Stimulated activated CD8-positive, alpha-beta memory T cell treated with anti-CD3 and anti-CD28 coated beads, Interleukin-12 subunit alpha, Interleukin-12 subunit beta, amount 100 ng/mL, for 1 hour (primary cell): ENCODE data around the gene PRKAR1B.

Source experiments
- DNase-seq: peaks from one replicate; pipeline ENCODE4 v3.0.0-alpha.2; 2020; ENCODE audit warnings: low read depth

PRKAR1B gene

GRCh38 chr7:603152-603951, 123.7 kb downstream of the PRKAR1B start:
- DNase-seq = no peak

DNA sequence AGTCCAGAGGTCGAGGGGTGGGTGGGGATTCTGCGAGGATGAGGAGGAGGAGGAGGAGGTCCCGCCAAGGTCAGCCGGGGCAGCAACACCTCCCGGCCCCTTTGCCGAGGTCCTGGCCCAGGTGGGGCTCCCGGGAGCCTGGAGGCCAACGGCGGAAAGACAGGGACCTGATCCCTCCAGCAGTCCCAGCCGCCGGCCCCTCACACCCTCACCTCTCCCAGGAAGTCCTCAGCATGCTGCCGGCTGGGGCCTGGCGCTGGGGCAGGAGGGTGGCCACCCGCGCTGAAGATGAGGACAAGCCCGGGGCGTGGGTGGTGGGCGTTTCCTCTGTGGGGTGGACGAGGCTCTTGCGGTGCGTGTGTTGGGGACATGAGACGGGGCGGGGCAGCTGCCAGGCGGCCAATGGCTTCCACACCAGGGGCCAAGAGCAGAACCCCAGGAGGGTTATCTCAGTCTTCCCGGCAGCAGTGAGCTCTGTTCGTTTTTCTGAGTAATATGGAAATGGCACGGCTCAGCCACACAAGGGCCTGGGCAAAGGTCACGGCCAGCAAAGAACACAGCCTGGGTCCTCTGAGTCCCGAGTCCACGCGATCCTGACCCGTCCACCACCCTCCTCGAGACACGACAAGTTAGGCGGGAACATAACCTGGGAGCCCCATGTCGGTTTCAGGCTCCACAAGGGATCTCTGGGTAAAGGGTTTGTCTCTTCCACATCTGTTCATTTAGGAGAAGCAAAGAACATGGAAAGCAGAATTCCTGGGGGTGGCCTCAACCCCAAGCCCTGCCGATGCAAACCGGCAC, 124.5 kb downstream of the PRKAR1B start:
- DNase-seq = no peak

- DNase-seq = peak; percentile 74
Observed at GRCh38 chr7:601595-602340, 125.3 kb downstream of the PRKAR1B start.

GRCh38 chr7:601036-601594, 126.0 kb downstream of the PRKAR1B start:
- DNase-seq = no peak

GRCh38 chr7:600149-601035, 126.7 kb downstream of the PRKAR1B start:
- DNase-seq = no peak

GRCh38 chr7:598899-599298, 128.2 kb downstream of the PRKAR1B start:
- no peak for DNase-seq

DNA sequence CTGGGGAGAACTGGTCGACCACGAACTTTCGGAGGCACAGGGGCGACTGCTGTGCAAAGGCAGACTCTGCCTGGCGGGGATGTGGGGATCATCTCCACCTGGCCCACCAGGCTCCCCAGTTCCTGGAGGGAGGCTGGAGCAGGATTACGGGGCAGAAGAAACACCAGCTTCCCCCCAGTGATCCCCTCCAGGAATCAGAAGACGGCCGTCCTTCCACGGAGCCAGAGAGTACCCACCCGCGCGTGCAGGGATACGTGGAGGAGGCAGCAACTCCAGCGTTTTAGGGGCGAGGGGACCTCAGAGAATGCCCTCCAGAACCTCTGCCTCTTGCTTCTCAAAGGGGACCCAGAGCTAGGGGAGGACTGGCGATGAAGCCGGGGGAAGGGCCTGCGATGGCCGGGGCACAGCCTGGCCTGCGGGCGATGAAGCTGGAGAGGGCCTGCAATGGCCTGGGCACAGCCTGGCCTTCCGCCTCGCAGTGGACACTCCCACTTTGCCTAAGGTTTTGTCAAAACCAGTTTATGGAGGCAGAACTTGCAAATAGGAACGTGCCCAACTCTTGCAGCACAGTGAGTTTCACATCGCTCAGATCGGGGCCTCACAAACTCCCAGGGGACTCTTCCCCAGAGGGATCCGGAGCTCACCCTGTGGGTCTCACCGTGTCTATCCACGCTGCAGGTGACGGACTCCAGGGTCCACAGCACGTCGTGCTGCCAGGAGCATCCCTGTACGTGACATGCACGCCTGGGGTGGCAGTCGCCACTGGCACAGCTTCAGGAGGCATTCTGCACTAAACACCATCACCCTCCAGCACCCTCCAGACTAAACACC, 129.5 kb downstream of the PRKAR1B start:
- DNase-seq = no peak

- no peak for DNase-seq
Observed at GRCh38 chr7:596819-597182, 130.3 kb downstream of the PRKAR1B start.

DNA sequence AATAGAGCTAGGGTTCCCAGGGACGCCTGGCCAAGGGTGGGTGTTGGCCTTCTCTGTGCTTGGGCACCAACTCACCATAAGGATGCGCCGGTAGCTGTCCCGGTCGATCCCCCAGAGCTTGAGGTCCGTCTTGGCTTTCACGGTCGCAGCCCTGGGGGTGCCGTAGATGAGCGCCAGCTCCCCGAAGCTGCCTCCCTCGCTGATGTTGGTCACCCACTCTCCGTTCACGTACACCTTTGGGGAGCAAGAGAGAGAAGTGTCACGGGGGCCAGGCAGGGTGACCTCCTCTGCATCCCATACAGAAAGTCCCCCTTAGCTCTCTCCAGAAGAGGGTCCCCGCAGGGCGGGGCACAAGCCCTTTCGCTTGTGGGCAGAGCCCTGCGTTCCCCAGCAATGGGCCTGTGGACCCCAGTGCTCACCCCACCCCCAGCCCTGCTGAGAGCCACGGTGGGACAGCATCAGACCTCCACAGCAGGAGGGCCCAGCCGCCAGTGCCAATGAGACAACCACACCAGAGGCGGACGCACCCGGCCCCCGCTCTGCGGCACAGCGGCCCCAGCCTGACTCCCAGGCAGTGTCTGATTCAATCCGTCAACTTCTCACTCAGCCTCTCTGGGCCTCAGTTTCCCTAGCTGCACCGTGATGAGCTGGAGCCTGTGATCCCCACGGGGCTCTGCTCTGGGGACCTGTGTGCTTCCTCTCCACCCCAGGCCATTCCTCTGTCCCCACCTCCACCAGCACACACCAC, 130.8 kb downstream of the PRKAR1B start:
- no peak for DNase-seq

GRCh38 chr7:595621-596010, 131.5 kb downstream of the PRKAR1B start:
- no peak for DNase-seq

- DNase-seq = no peak
Observed at GRCh38 chr7:594920-595620, 132.0 kb downstream of the PRKAR1B start.

DNA sequence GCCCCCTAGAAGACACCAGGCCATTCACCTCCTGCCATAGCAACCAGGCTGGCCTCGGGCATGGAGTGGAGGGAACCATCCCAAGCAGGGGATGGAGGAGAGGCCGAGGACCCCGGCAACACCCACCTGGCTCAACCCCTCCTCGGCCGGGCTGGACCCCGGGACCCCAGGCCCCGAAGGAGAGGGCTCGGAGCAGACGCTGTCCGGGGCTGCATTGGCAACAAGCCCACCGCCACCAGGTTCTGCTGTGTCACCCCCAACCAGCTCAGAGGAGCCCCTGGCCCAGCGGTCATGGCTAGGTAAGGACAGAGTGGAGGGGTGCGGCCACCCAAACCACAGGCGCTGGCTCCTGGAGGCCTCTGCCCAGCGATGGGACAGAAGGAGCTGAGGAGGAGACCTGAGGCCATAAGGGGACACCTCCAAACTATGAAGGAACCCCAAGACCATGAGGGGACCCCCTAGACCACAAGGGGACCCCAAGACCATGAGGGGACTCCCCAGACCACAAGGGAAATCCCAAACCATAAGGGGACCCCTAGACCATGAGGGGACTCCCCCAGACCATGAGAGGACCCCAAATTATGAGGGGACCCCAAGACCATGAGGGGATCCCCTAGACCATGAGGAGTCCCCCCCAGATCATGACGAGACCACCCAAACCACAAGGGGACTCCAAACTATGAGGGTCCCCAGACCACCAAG, 132.7 kb downstream of the PRKAR1B start:
- no peak for DNase-seq

GRCh38 chr7:593324-594115, 133.6 kb downstream of the PRKAR1B start:
- DNase-seq = no peak

- no peak for DNase-seq
Observed at GRCh38 chr7:591856-592628, 135.0 kb downstream of the PRKAR1B start.

DNA sequence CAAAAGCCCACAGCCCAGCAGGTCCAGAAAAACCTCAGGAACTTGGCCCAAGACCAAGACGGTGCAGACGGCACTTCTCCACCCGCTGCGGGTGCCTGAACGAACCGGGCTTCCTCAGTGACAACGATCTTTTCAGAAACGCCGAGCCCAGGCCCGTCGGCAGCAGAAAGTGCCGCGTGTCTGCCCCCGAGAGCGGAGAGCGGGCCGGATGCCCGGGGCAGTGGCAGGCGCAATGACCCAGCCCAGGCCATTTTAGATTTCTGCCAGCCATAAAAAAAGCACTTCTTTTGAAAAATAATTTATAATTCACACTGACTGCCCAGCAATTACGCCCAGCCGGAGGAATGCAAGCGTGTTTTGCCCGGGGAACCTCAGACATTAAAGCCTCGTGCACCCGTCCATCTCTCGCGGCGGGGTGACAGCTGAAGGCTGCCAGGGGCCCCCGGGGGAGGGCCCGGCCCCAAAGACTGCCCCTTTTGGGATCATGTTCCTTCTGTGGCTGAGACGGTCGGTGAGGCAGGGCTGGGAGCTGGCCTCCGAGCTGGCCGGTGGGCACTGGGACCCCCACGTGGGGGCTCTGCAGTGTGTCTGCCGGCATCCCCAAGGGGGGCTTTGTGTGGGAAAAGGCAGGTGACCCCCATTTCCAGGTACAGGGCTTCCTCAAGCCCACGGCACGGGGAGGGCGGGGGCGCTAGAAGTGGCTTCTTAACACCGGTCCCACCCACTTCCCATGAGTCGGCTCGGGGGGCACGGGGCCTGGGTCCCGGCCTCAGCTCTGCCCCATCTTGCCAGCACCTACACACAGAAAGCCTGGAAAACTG, 136.1 kb downstream of the PRKAR1B start:
- DNase-seq = no peak
